ENCODE results near the gene ZNF512.

- TF ChIP-seq POLR2AphosphoS5 (IDR thresholded peaks at IDR 0.05), result no peak
- no peak for TF ChIP-seq POLR2A (IDR thresholded peaks at IDR 0.05)
- TF ChIP-seq CTCF (IDR thresholded peaks at IDR 0.05), result no peak
Observed at GRCh38 chr2:27671235-27671634, 88.4 kb downstream of the ZNF512 start.
